Spleen (tissue), 11 donors: Measurements from ENCODE around the gene ACVR1. TPM values are rescaled to one million over a fixed set of nuclear protein-coding genes. Genes with fewer than 3 reads are reported as not detected.

ENCODE experiments used
- DNase-seq: peaks from one replicate; pipeline ENCODE4 v3.0.0-alpha.2; 2020
- H3K27ac ChIP-seq, 8 donors: fragments of 200-600 bp; sonication (generic) in 7 of 8; 1 replicate in 4 of 8; 2 replicates in 4 of 8; pipeline versions ENCODE4 v1.5.0 to v1.8.0; 2016 to 2021; ENCODE audit warnings: inconsistent platforms in 4 of 8, mild to moderate bottlenecking in 4 of 8, moderate library complexity in 1 of 8
- H3K27me3 ChIP-seq, 7 donors: fragments of 200-600 bp; sonication (generic) in 6 of 7; replicated peaks in 1 of 7; 1 replicate in 4 of 7; 2 replicates in 3 of 7; pipeline versions ENCODE4 v1.5.0 to v1.8.0; 2016 to 2021; ENCODE audit warnings: inconsistent platforms in 3 of 7, mild to moderate bottlenecking in 1 of 7
- H3K36me3 ChIP-seq, 6 donors: fragments of 200-600 bp; sonication (generic) in 5 of 6; 1 replicate in 4 of 6; 2 replicates in 2 of 6; pipeline versions ENCODE4 v1.5.0 to v1.8.0; 2016 to 2021; ENCODE audit warnings: inconsistent platforms in 2 of 6
- H3K4me1 ChIP-seq, 6 donors: fragments of 200-600 bp; sonication (generic) in 5 of 6; 1 replicate in 3 of 6; 2 replicates in 3 of 6; pipeline versions ENCODE4 v1.5.0 to v1.8.0; 2016 to 2021; ENCODE audit warnings: inconsistent platforms in 3 of 6
- H3K4me3 ChIP-seq, 8 donors: fragments of 200-600 bp; sonication (generic) in 7 of 8; 1 replicate in 4 of 8; 2 replicates in 4 of 8; pipeline versions ENCODE4 v1.5.0 to v1.8.0; 2016 to 2021; ENCODE audit warnings: inconsistent platforms in 4 of 8, mild to moderate bottlenecking in 4 of 8, moderate library complexity in 2 of 8
- H3K9me3 ChIP-seq, 8 donors: fragments of 200-600 bp; sonication (generic) in 7 of 8; 1 replicate in 4 of 8; 2 replicates in 4 of 8; pipeline versions ENCODE4 v1.5.0 to v1.8.0; 2016 to 2021; ENCODE audit warnings: inconsistent platforms in 4 of 8
- POLR2A ChIP-seq, 3 donors: fragments of 450-650 bp; IDR thresholded peaks; one replicate each; pipeline ENCODE4 v1.5.1; 2017; ENCODE audit warnings: antibody characterized with exemption in 3 of 3, mild to moderate bottlenecking in 1 of 3
- POLR2AphosphoS5 ChIP-seq, 3 donors: sonication (generic); formaldehyde crosslinking; IDR thresholded peaks; one replicate each; pipeline ENCODE4 v1.5.1; 2017; ENCODE audit warnings: antibody characterized with exemption in 3 of 3
- WGBS, 5 donors: extraction: QIAGEN DNeasy Blood & Tissue Kit in 3 of 5; methylation state at CpG; one replicate each; pipeline versions ENCODE4 v1.1.5 to v1.1.7; 2013 to 2018; 5-methylcytosine and 5-hydroxymethylcytosine counted together
- intact Hi-C: fragments of 100-400 bp; cut with DNase I; formaldehyde crosslinking; loops from one replicate; pipeline ENCODE4 v1.15.0; 2023; ENCODE audit warnings: low total_unique reads
- polyA plus RNA-seq, 3 donors: library from polyadenylated mRNA; stranded (reverse); fragments of 200-250 nt; gene quantifications; one replicate each; pipeline ENCODE4 v1.2.1, GENCODE V29; 2013
- total RNA-seq, 7 donors: library from RNA; depleted of rRNA in 3 of 7; stranded (reverse); fragments of >200 nt in 3 of 7; fragmentation: NEBNext Ultra II Directional in 4 of 7; extraction: Animal tissue kit (Norgen Biotek cat#: 25700) in 4 of 7; gene quantifications; one replicate each; pipeline versions ENCODE4 v1.1.0 to v1.2.1, GENCODE V29; 2016 to 2021
- TF ChIP-seq, protein P1 (sequence below), 11 experiments: fragments of 200-600 bp in 7 of 11; fragments of 450-650 bp in 4 of 11; sonication (generic) in 4 of 11; IDR thresholded peaks in 8 of 11; conservative IDR thresholded peaks in 3 of 11; 1 replicate in 7 of 11; 2 replicates in 4 of 11; pipeline versions ENCODE4 v1.4.0 to v1.8.0; 2016 to 2021; ENCODE audit warnings: antibody characterized with exemption in 11 of 11, inconsistent platforms in 4 of 11, mild to moderate bottlenecking in 1 of 11
- donor health status: healthy with polysubstance abuse.
- donor health status: DM: no; HTN: no; CAD: no; lungs with moderate emphysema.
- donor health status: DM: no; HTN: no; CAD: no.
- donor health status: Bipolar disorder and iron deficiency.
- donor health status: healthy.
- donor health status: DM: no; HTN: no; CAD: no.
- donor health status: DM: yes; HTN: yes; CAD: no.

ACVR1 gene
- total and polyA plus RNA-seq, 10 donors = 2.1 to 23.8 (median 13.6) TPM

DNA sequence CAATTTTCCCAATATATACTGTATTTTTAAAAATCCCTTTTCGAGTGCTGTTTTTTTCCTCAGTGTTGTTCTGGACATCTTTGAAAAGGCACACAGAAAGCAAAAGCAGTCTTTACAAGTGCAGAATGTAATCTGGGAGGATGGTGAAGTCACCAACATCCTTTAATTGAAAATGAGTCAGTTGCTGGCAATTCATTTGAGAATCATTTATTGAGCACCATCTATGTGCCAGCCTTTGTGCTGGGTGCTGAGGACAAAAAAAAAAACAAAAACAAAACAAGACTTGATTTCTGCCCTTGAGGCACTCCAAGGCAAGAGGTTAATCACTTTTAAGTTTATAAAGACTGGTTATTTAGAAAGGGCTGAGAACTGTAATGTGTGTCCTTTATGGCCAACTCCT is 46.7 kb upstream of the ACVR1 start:
- Histone ChIP-seq H3K27ac (no peak overlapping the region), H3K36me3 (no peaks in the 10 kb centered on the region), H3K9me3 (peaks cover 0 to 3% (median 0%) of the 10 kb centered on the region in 8 donors), H3K27me3 (no peaks in the 10 kb centered on the region), H3K4me1 (no peaks in the 10 kb centered on the region), H3K4me3 (no peak overlapping the region)
- 88 to 100% (median 91%) methylated on average over 1 of the region's 1 CpG for WGBS, 5 donors
- TF ChIP-seq POLR2A (IDR thresholded peaks at IDR 0.05) (no peak), POLR2AphosphoS5 (IDR thresholded peaks at IDR 0.05) (no peak)
- TF ChIP-seq, protein P1, sequence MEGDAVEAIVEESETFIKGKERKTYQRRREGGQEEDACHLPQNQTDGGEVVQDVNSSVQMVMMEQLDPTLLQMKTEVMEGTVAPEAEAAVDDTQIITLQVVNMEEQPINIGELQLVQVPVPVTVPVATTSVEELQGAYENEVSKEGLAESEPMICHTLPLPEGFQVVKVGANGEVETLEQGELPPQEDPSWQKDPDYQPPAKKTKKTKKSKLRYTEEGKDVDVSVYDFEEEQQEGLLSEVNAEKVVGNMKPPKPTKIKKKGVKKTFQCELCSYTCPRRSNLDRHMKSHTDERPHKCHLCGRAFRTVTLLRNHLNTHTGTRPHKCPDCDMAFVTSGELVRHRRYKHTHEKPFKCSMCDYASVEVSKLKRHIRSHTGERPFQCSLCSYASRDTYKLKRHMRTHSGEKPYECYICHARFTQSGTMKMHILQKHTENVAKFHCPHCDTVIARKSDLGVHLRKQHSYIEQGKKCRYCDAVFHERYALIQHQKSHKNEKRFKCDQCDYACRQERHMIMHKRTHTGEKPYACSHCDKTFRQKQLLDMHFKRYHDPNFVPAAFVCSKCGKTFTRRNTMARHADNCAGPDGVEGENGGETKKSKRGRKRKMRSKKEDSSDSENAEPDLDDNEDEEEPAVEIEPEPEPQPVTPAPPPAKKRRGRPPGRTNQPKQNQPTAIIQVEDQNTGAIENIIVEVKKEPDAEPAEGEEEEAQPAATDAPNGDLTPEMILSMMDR (IDR thresholded peaks at IDR 0.05 in 8 of 11, conservative IDR thresholded peaks at IDR 0.05 in 3 of 11) = no peak
- intact Hi-C loops = no loop called here
- DNase-seq = no peak

DNA sequence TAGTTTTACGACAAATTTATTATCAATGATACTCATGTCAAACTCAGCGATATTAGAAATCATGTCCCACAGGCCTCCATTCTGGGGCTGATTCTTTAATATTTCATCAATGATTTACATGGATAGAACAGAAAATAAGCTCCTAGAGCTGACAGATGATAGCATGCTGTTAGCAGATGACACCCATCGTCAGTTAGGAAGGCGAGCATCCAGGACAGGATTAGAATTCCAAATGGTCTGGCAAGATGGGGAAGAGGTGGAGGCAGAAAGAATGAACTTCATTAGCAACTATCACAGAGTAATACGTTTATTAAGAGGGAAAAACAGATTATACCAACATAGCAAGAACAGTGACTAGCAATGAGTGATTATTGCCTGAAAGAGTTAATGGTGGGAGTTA is 46.2 kb upstream of the ACVR1 start:
- WGBS, 5 donors = 85 to 93% (median 88%) methylated on average over 5 of the region's 5 CpGs
- Histone ChIP-seq H3K9me3 (peaks cover 0 to 5% (median 0%) of the 10 kb centered on the region in 8 donors), H3K27ac (no peak overlapping the region), H3K36me3 (no peaks in the 10 kb centered on the region), H3K4me1 (no peaks in the 10 kb centered on the region), H3K4me3 (no peak overlapping the region), H3K27me3 (no peaks in the 10 kb centered on the region)
- intact Hi-C loops = no loop called here
- DNase-seq = no peak
- no peak for TF ChIP-seq POLR2A (IDR thresholded peaks at IDR 0.05)
- TF ChIP-seq, protein P1 (IDR thresholded peaks at IDR 0.05 in 8 of 11, conservative IDR thresholded peaks at IDR 0.05 in 3 of 11) = no peak
- TF ChIP-seq POLR2AphosphoS5 (IDR thresholded peaks at IDR 0.05) = no peak

DNA sequence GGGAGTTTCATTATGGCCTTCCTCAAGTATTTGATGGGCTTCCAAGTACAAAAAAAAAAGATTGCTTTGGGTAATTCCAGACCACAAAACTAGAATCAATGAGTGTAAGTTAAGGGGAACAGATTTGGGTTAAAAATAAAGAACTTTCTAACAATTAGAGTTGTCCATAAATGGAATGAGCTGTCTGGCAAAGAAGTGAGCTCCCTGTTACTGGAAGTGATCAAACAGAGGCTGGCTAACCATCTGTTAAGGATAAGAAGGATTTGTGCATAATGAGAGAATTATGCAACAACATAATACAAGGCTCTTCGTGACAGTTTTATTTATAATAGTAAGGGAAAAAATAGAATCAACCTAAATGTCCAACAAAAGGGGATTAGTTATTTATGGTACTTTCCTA is 44.6 kb upstream of the ACVR1 start:
- no peak for DNase-seq
- 62 to 84% (median 72%) methylated on average over 1 of the region's 1 CpG for WGBS, 5 donors
- Histone ChIP-seq H3K4me3 (no peak overlapping the region), H3K4me1 (no peaks in the 10 kb centered on the region), H3K9me3 (peaks cover 0 to 5% (median 0%) of the 10 kb centered on the region in 8 donors), H3K27ac (no peak overlapping the region), H3K36me3 (no peaks in the 10 kb centered on the region), H3K27me3 (no peaks in the 10 kb centered on the region)
- no peak for TF ChIP-seq POLR2A (IDR thresholded peaks at IDR 0.05)
- TF ChIP-seq, protein P1 (IDR thresholded peaks at IDR 0.05 in 8 of 11, conservative IDR thresholded peaks at IDR 0.05 in 3 of 11) = no peak
- TF ChIP-seq POLR2AphosphoS5 (IDR thresholded peaks at IDR 0.05) = no peak
- intact Hi-C loops = no loop called here

DNA sequence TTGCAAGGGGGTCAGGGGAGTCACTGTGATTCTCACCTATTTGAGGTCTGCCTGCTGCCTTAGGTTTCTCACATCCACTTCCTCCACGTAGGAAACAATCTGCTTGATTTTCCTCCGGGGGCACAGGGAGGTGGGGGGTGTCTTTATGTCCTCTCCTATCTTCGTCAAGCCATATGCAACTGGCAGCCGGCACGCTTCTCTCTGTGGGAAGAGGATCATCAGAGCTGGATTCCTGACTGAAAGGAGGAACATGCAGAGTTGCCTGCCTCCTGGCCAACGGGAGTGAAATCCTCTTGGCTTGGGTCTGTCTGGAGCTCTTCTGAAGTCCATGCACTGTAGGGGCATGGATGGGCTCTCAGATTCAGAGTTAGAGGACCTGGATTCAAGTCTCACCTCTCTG is 43.1 kb upstream of the ACVR1 start:
- Histone ChIP-seq H3K4me1 (no peaks in the 10 kb centered on the region), H3K9me3 (peaks cover 0 to 5% (median 0%) of the 10 kb centered on the region in 8 donors)

More for the DNA sequence above, 43.1 kb upstream of the ACVR1 start:
- no peak overlapping the region for H3K27ac ChIP-seq
- no peaks in the 10 kb centered on the region for H3K27me3 ChIP-seq
- H3K36me3 ChIP-seq = no peaks in the 10 kb centered on the region
- no peak overlapping the region for H3K4me3 ChIP-seq
- DNase-seq = no peak
- WGBS, 5 donors = 68 to 82% (median 71%) methylated on average over 6 of the region's 6 CpGs
- TF ChIP-seq POLR2AphosphoS5 (IDR thresholded peaks at IDR 0.05) (no peak), POLR2A (IDR thresholded peaks at IDR 0.05) (no peak)
- TF ChIP-seq, protein P1 (IDR thresholded peaks at IDR 0.05 in 8 of 11, conservative IDR thresholded peaks at IDR 0.05 in 3 of 11) = no peak
- intact Hi-C loops = no loop called here
